PC-9 (cell line): ENCODE results near the gene FGF14. TPM values are rescaled to one million over a fixed set of nuclear protein-coding genes. Genes with fewer than 3 reads are reported as not detected.

Experiments
- BruUV-seq: library from RNA; stranded (reverse); fragments of 400-500 nt; replicated peaks from 2 replicates; lab custom pipeline; 2021; lab: Mats Ljungman, UMichigan
- CTCF ChIA-PET: fragments of 300-600 bp; sonication (Branson Sonifier 250); formaldehyde crosslinking; loops from one replicate; lab custom pipeline; 2022; ENCODE audit warnings: antibody characterized with exemption; lab: Charles Lee
- POLR2A ChIA-PET: fragments of 300-600 bp; sonication (Branson Sonifier 250); formaldehyde crosslinking; loops from one replicate; lab custom pipeline; 2022; ENCODE audit warnings: antibody characterized with exemption; ENCODE audit not compliant: unreplicated experiment; lab: Charles Lee
- DNase-seq, 2 experiments: peaks; one replicate each; pipeline versions ENCODE4 v3.0.0 to v3.0.0-alpha.2; 2015 to 2022; ENCODE audit warnings: mixed read lengths in 1 of 2
- H2AFZ ChIP-seq: fragments of 200-600 bp; sonication (generic); 2 replicates; pipeline ENCODE4 v1.8.1; 2017; ENCODE audit warnings: antibody characterized with exemption
- H3F3A ChIP-seq: fragments of 200-600 bp; sonication (generic); 2 replicates; pipeline ENCODE4 v1.8.1; 2017; ENCODE audit warnings: antibody characterized with exemption, mild to moderate bottlenecking, low read depth; ENCODE audit not compliant: insufficient read depth
- H3K27ac ChIP-seq: fragments of 200-600 bp; sonication (generic); 2 replicates; pipeline ENCODE4 v1.6.1; 2016; ENCODE audit warnings: mixed run types
- H3K27me3 ChIP-seq: fragments of 200-600 bp; sonication (generic); 2 replicates; pipeline ENCODE4 v1.6.1; 2016; ENCODE audit warnings: low read depth, mixed run types; ENCODE audit not compliant: insufficient read depth
- H3K36me3 ChIP-seq: fragments of 200-600 bp; sonication (generic); 2 replicates; pipeline ENCODE4 v1.6.1; 2016; ENCODE audit warnings: low read depth, mixed run types
- H3K4me1 ChIP-seq: fragments of 200-600 bp; sonication (generic); replicated peaks from 2 replicates; pipeline ENCODE4 v1.6.1; 2016; ENCODE audit warnings: mixed run types; ENCODE audit not compliant: insufficient read depth
- H3K4me2 ChIP-seq: fragments of 200-600 bp; sonication (generic); 2 replicates; pipeline ENCODE4 v1.6.1; 2017; ENCODE audit warnings: mixed run types
- H3K4me3 ChIP-seq: fragments of 200-600 bp; sonication (generic); 2 replicates; pipeline ENCODE4 v1.6.1; 2016; ENCODE audit warnings: mixed run types
- H3K79me2 ChIP-seq: fragments of 200-600 bp; sonication (generic); 2 replicates; pipeline ENCODE4 v1.6.1; 2017; ENCODE audit warnings: low read depth, mixed run types
- H3K9me2 ChIP-seq: fragments of 200-600 bp; sonication (generic); 2 replicates; pipeline ENCODE4 v1.8.1; 2017; ENCODE audit warnings: mild to moderate bottlenecking; ENCODE audit not compliant: insufficient read depth
- H3K9me3 ChIP-seq: fragments of 200-600 bp; sonication (generic); 2 replicates; pipeline ENCODE4 v1.8.1; 2016; ENCODE audit warnings: low read depth; ENCODE audit not compliant: insufficient read depth
- H4K20me1 ChIP-seq: fragments of 200-600 bp; sonication (generic); 2 replicates; pipeline ENCODE4 v1.8.1; 2017; ENCODE audit not compliant: insufficient read depth
- EZH2 ChIP-seq: fragments of 200-600 bp; sonication (generic); IDR thresholded peaks from 2 replicates; pipeline ENCODE4 v1.8.0; 2017; ENCODE audit warnings: antibody characterized with exemption, low read depth
- intact Hi-C: fragments of 100-400 bp; cut with micrococcal nuclease; formaldehyde crosslinking; loops from one replicate; pipeline ENCODE4 v1.10.0; 2022; ENCODE audit not compliant: unreplicated experiment
- total RNA-seq: library from RNA; stranded (reverse); gene quantifications from 2 replicates; pipeline ENCODE4 v1.2.3, GENCODE V29; 2021
- TF ChIP-seq, protein P1 (sequence below): fragments of 200-600 bp; sonication (generic); conservative IDR thresholded peaks from 2 replicates; pipeline ENCODE4 v1.6.1; 2017; ENCODE audit warnings: mixed run types, antibody characterized with exemption, mild to moderate bottlenecking, moderate library complexity

The FGF14 gene
- total RNA-seq, 1 experiment from 2014 or later: not detected

DNA sequence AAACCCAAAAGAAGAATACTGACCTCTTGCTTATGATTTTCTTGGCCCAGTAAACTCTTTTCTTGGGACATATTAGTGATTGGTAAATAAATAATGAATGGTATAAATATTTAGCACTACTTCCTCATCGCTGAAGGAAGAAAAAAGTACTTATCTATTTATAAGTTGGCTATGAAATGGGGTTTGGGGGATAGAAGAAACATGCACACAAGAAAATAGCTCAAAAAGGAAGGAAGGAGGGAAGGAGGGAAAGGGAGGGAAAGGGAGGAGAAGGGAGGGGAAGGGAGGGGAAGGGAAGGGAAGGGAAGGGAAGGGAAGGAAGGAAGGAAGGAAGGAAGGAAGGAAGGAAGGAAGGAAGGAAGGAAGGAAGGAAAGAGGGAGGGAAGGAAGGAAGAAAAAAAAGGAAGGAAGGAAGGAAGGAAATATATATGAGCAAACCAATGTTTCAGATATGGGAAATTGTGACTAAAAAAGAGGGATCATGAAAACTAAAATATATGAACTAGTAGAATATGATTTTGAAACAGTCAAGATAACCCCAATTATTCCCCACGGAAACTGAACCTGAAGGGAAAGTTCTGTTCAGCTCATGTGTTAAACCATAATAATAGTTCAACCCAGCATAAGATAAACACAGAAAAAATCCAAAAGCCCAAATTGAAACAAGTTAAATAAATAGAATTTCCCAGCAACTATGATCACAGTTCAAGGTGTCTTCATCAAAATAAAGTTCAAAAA lies 75.3 kb downstream of the FGF14 start:
- Histone ChIP-seq H3K4me3 (no peak overlapping the region), H3K9me2 (peaks cover 6% of the 10 kb centered on the region), H3K9me3 (no peaks in the 10 kb centered on the region), H3K4me1 (no peaks in the 10 kb centered on the region), H2AFZ (no peak overlapping the region), H3K36me3 (no peaks in the 10 kb centered on the region), H3K27ac (no peak overlapping the region), H4K20me1 (no peaks in the 10 kb centered on the region; the same call in 1 of the 2 replicates), H3F3A (no peaks in the 10 kb centered on the region), H3K79me2 (no peaks in the 10 kb centered on the region), H3K4me2 (no peak overlapping the region), H3K27me3 (peaks cover 11% of the 10 kb centered on the region; the same call in 1 of the 2 replicates)
- DNase-seq: no peak
- TF ChIP-seq EZH2: no peak
- TF ChIP-seq, protein P1, sequence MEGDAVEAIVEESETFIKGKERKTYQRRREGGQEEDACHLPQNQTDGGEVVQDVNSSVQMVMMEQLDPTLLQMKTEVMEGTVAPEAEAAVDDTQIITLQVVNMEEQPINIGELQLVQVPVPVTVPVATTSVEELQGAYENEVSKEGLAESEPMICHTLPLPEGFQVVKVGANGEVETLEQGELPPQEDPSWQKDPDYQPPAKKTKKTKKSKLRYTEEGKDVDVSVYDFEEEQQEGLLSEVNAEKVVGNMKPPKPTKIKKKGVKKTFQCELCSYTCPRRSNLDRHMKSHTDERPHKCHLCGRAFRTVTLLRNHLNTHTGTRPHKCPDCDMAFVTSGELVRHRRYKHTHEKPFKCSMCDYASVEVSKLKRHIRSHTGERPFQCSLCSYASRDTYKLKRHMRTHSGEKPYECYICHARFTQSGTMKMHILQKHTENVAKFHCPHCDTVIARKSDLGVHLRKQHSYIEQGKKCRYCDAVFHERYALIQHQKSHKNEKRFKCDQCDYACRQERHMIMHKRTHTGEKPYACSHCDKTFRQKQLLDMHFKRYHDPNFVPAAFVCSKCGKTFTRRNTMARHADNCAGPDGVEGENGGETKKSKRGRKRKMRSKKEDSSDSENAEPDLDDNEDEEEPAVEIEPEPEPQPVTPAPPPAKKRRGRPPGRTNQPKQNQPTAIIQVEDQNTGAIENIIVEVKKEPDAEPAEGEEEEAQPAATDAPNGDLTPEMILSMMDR: no peak
- POLR2A ChIA-PET: no interaction called here
- CTCF ChIA-PET: no interaction called here
- intact Hi-C loops: no loop called here
- no TSS peak for BruUV-seq

DNA sequence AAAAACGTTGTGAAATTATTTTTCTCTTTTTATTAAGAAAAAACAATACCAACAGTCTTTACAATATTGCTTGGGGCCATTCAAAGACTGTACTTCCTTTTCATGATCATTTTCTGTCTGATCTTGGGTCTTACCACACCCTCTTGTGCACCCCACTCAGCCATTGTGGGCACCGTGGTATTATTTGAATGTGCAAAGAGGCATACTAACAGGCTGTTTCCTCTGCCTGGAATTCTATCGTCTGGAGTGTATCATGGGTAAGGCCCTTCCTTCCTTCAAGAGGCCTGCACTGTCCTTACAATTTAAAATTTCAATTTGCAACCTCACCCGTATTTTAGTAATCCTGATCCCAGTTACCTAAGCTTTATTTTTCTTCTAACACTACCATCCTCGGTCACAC lies 76.5 kb downstream of the FGF14 start:
- intact Hi-C loops: no loop called here
- TF ChIP-seq, protein P1: no peak
- TF ChIP-seq EZH2: no peak
- POLR2A ChIA-PET: no interaction called here

DNA sequence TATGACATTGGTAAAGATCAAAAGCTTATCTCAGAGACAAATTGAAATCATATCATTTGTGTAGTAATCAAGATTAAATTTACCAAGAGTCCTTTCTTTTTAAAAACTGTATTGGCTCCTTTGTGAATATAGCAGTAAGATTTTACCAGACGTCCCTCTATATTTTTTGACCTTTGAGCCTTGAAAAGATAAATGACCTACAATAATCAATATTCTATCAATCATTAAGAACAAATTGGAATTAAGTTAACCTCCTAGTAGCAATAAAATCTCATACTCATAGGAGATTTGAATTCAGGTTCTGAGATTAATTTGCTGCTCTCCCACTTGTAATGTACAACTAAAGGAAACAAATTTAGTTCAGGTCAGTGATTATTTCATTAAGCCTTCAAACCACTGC lies 78.3 kb downstream of the FGF14 start:
- ChIA-PET POLR2A (no interaction called here), CTCF (no interaction called here)
- Histone ChIP-seq H3K4me3 (no peak overlapping the region), H2AFZ (no peak overlapping the region), H3K4me1 (no peaks in the 10 kb centered on the region), H3K9me2 (peaks cover 14% of the 10 kb centered on the region), H3K27me3 (no peaks in the 10 kb centered on the region), H3K27ac (no peak overlapping the region), H4K20me1 (no peaks in the 10 kb centered on the region; the same call in 1 of the 2 replicates), H3F3A (no peaks in the 10 kb centered on the region), H3K79me2 (no peaks in the 10 kb centered on the region), H3K36me3 (no peaks in the 10 kb centered on the region), H3K4me2 (no peak overlapping the region), H3K9me3 (no peaks in the 10 kb centered on the region)
- no peak for DNase-seq
- TF ChIP-seq EZH2: no peak
- TF ChIP-seq, protein P1: no peak
- BruUV-seq: no TSS peak
- intact Hi-C loops: no loop called here

More for the DNA sequence above, 76.5 kb downstream of the FGF14 start:
- H3K27me3 ChIP-seq: peaks cover 6% of the 10 kb centered on the region; the same call in 1 of the 2 replicates
- no peaks in the 10 kb centered on the region for H3K9me3 ChIP-seq
- no peaks in the 10 kb centered on the region for H3K36me3 ChIP-seq
- H3F3A ChIP-seq: no peaks in the 10 kb centered on the region
- no peaks in the 10 kb centered on the region for H3K79me2 ChIP-seq
- no peaks in the 10 kb centered on the region; the same call in 1 of the 2 replicates for H4K20me1 ChIP-seq
- CTCF ChIA-PET: no interaction called here
- H3K27ac ChIP-seq: no peak overlapping the region
- H2AFZ ChIP-seq: no peak overlapping the region
- H3K4me1 ChIP-seq: no peaks in the 10 kb centered on the region
- no peak for DNase-seq
- peaks cover 14% of the 10 kb centered on the region for H3K9me2 ChIP-seq
- no TSS peak for BruUV-seq
- H3K4me2 ChIP-seq: no peak overlapping the region
- no peak overlapping the region for H3K4me3 ChIP-seq
